GM23338 (cell line): Measurements from ENCODE around the gene SFTA2. TPM values are rescaled to one million over a fixed set of nuclear protein-coding genes. Genes with fewer than 3 reads are reported as not detected.

Experiments used
- ATAC-seq: fragments of 200-7000 bp; cut with Tn5 transposase; 3 replicates; pipeline ENCODE4 v1.9.1; 2020
- DNase-seq: peaks from one replicate; pipeline ENCODE4 v3.0.0-alpha.2; 2015; ENCODE audit warnings: low spot score
- H2AFZ ChIP-seq: fragments of 200-600 bp; sonication (generic); 2 replicates; pipeline ENCODE4 v1.8.0; 2016; ENCODE audit warnings: antibody characterized with exemption, mild to moderate bottlenecking, moderate library complexity
- H3F3A ChIP-seq: fragments of 200-600 bp; sonication (generic); replicated peaks from 2 replicates; pipeline ENCODE4 v1.8.0; 2017; ENCODE audit warnings: antibody characterized with exemption, mixed run types, low read depth
- H3K27ac ChIP-seq: fragments of 200-600 bp; sonication (generic); 2 replicates; pipeline ENCODE4 v1.6.1; 2016; ENCODE audit warnings: low read depth
- H3K27me3 ChIP-seq: fragments of 200-600 bp; sonication (generic); 2 replicates; pipeline ENCODE4 v1.8.0; 2016; ENCODE audit warnings: mild to moderate bottlenecking, mixed run types, moderate library complexity; ENCODE audit not compliant: insufficient read depth
- H3K36me3 ChIP-seq: fragments of 200-600 bp; sonication (generic); 2 replicates; pipeline ENCODE4 v1.8.0; 2016; ENCODE audit warnings: mild to moderate bottlenecking; ENCODE audit not compliant: insufficient read depth
- H3K4me1 ChIP-seq: fragments of 200-600 bp; sonication (generic); 2 replicates; pipeline ENCODE4 v1.8.0; 2016; ENCODE audit warnings: mild to moderate bottlenecking, moderate library complexity; ENCODE audit not compliant: insufficient read depth
- H3K4me2 ChIP-seq: fragments of 200-600 bp; sonication (generic); 2 replicates; pipeline ENCODE4 v1.7.1; 2017; ENCODE audit warnings: mixed run types
- H3K4me3 ChIP-seq: fragments of 200-600 bp; sonication (generic); 2 replicates; pipeline ENCODE4 v1.6.1; 2016; ENCODE audit warnings: mixed run types
- H3K79me2 ChIP-seq: fragments of 200-600 bp; sonication (generic); replicated peaks from 2 replicates; pipeline ENCODE4 v1.8.0; 2017; ENCODE audit warnings: mild to moderate bottlenecking; ENCODE audit not compliant: insufficient read depth
- H3K9me2 ChIP-seq: fragments of 200-600 bp; sonication (generic); 2 replicates; pipeline ENCODE4 v1.8.0; 2017; ENCODE audit not compliant: insufficient read depth
- H4K20me1 ChIP-seq: fragments of 200-600 bp; sonication (generic); replicated peaks from 2 replicates; pipeline ENCODE4 v1.8.0; 2017; ENCODE audit warnings: mild to moderate bottlenecking; ENCODE audit not compliant: insufficient read depth
- H3K27ac Mint-ChIP-seq: 2 replicates; pipeline ENCODE4 v1.8.0; 2020; ENCODE audit warnings: inconsistent platforms, mild to moderate bottlenecking, moderate library complexity, mixed read lengths
- H3K27me3 Mint-ChIP-seq: 3 replicates; pipeline ENCODE4 v1.8.0; 2022; ENCODE audit warnings: low read depth, mild to moderate bottlenecking, moderate library complexity, mixed read lengths, inconsistent platforms; ENCODE audit not compliant: insufficient read depth, poor library complexity
- H3K36me3 Mint-ChIP-seq: 3 replicates; pipeline ENCODE4 v1.8.0; 2021; ENCODE audit warnings: low read depth, mild to moderate bottlenecking, inconsistent platforms, moderate library complexity, mixed read lengths
- H3K4me1 Mint-ChIP-seq: 3 replicates; pipeline ENCODE4 v1.8.0; 2020; ENCODE audit warnings: mild to moderate bottlenecking, inconsistent platforms, mixed read lengths
- H3K4me3 Mint-ChIP-seq: 3 replicates; pipeline ENCODE4 v1.8.0; 2021; ENCODE audit warnings: moderate library complexity, mild to moderate bottlenecking, inconsistent platforms, mixed read lengths
- H3K9me3 Mint-ChIP-seq: 3 replicates; pipeline ENCODE4 v1.8.0; 2020; ENCODE audit warnings: moderate library complexity, mild to moderate bottlenecking, inconsistent platforms, mixed read lengths
- CREB1 ChIP-seq: fragments of 250-450 bp; sonication (Bioruptor Pico); IDR thresholded peaks from 2 replicates; pipeline ENCODE4 v1.5.0; 2020; ENCODE audit warnings: low read depth, mild to moderate bottlenecking, moderate library complexity
- CTCF ChIP-seq, 2 experiments: fragments of 200-600 bp in 1 of 2; sonication (generic) in 1 of 2; conservative IDR thresholded peaks; 2 replicates each; pipeline versions ENCODE4 v1.5.1 to v1.6.1; 2016 to 2017; ENCODE audit warnings: antibody characterized with exemption in 2 of 2, low read depth in 2 of 2, mild to moderate bottlenecking in 2 of 2, moderate library complexity in 1 of 2
- EZH2 ChIP-seq: fragments of 200-600 bp; sonication (generic); IDR thresholded peaks from one replicate; pipeline ENCODE4 v1.8.0; 2017; ENCODE audit warnings: antibody characterized with exemption, mild to moderate bottlenecking, low read depth; ENCODE audit not compliant: unreplicated experiment
- JUNB ChIP-seq: IDR thresholded peaks from one replicate; pipeline ENCODE4 v1.6.1; 2016; ENCODE audit warnings: antibody characterized with exemption; ENCODE audit not compliant: unreplicated experiment
- POLR2AphosphoS5 ChIP-seq: IDR thresholded peaks from 2 replicates; pipeline ENCODE4 v1.6.1; 2016; ENCODE audit warnings: antibody characterized with exemption, low read depth
- ZNF114 ChIP-seq: fragments of 250-450 bp; sonication (Bioruptor Pico); IDR thresholded peaks from 2 replicates; pipeline ENCODE4 v1.5.0; 2020; ENCODE audit warnings: mild to moderate bottlenecking, moderate library complexity
- ZNF462 ChIP-seq: fragments of 250-450 bp; sonication (Bioruptor Pico); IDR thresholded peaks from 2 replicates; pipeline ENCODE4 v1.5.0; 2020; ENCODE audit warnings: mild to moderate bottlenecking, moderate library complexity
- polyA plus RNA-seq: library from polyadenylated mRNA; unstranded; fragments of >200 nt; fragmentation: Nextera tagmentation; extraction: Ambion mirVana; gene quantifications from 2 replicates; pipeline ENCODE4 v1.2.1, GENCODE V29; 2016
- total RNA-seq: library from RNA; depleted of rRNA; stranded (reverse); fragments of >200 nt; shearing (Covaris generic); gene quantifications from 2 replicates; pipeline ENCODE4 v1.2.3, GENCODE V29; 2014

Gene SFTA2
- total and polyA plus RNA-seq, 2 experiments from 2014 or later, result not detected

- TF ChIP-seq ZNF462 (CRISPR knock-in tag) (no peak), JUNB (no peak), EZH2 (no peak), ZNF114 (CRISPR knock-in tag) (no peak), CREB1 (CRISPR knock-in tag) (no peak)
These were observed 37.6 kb downstream of the SFTA2 start (continued) for GRCh38 chr6:30894381-30894780.

GRCh38 chr6:30893666-30894065, 38.3 kb downstream of the SFTA2 start:
- Mint-ChIP-seq H3K9me3 (no peaks in the 10 kb centered on the region), H3K4me3 (no peak overlapping the region), H3K27ac (no peak overlapping the region), H3K27me3 (peaks cover 3% of the 10 kb centered on the region), H3K36me3 (peaks cover 75% of the 10 kb centered on the region), H3K4me1 (peaks cover 16% of the 10 kb centered on the region)
- ATAC-seq (no peak), DNase-seq (no peak)
- H3K79me2 ChIP-seq, result peaks cover 13% of the 10 kb centered on the region
- no peaks in the 10 kb centered on the region for H3K9me2 ChIP-seq
- H3F3A ChIP-seq, result 0 out of 2 replicates have a peak, but pooled peaks cover 3% of the 10 kb centered on the region
- H3K4me1 ChIP-seq, result no peaks in the 10 kb centered on the region
- no peaks in the 10 kb centered on the region; the same call in 1 of the 2 replicates for H4K20me1 ChIP-seq
- no peak for TF ChIP-seq ZNF114 (CRISPR knock-in tag)
- no peak for TF ChIP-seq CTCF (conservative IDR thresholded peaks at IDR 0.05; ENCODE audit: low read depth in 2 of 2)
- no peak for TF ChIP-seq POLR2AphosphoS5
- no peak overlapping the region for H2AFZ ChIP-seq
- H3K4me2 ChIP-seq, result no peak overlapping the region
- no peaks in the 10 kb centered on the region for H3K27me3 ChIP-seq
- peaks cover 12% of the 10 kb centered on the region for H3K36me3 ChIP-seq
- H3K4me3 ChIP-seq, result no peak overlapping the region
- no peak overlapping the region for H3K27ac ChIP-seq
